Stimulated activated CD8-positive, alpha-beta memory T cell treated with anti-CD3 and anti-CD28 coated beads, Interleukin-4, amount 100 ng/mL, for 24 hours (primary cell): ENCODE measurements around the gene CYP26B1.
A peak's percentile ranks its signal among the peaks of the same experiment; 100 is the strongest.

ENCODE experiments used
- DNase-seq: peaks from one replicate; pipeline ENCODE4 v3.0.0-alpha.2; 2020; ENCODE audit warnings: low read depth

CYP26B1 gene

DNA sequence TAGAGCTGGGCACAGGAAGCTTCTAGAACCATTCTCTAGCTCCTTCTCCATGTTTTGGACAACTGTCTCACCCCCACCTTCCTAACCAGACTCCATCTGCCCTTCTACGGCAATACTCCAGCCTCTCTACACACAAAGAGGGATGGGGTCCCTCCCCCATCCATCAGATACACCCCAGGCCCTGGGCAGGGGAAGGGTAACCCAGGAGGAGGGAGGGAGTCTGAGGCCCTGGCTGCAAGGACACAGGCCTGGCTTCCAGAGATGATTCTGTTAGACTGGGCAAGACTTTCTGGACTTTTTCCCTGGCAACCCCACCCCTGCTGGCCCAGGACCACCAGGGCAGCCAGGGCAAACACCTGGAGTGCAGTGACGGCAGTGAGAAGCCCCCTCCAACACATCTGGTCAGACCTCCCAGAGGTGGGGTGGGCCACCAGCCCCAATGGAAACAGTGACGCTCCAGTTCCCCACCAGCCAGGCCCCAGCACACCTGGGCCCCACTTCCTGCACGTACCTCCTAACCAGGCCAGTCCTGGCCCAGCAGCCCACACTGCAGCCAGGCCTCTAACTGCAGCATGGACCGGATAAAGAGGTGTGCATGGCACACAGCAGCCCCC is 6.5 kb downstream of the CYP26B1 start:
- no peak for DNase-seq

DNA sequence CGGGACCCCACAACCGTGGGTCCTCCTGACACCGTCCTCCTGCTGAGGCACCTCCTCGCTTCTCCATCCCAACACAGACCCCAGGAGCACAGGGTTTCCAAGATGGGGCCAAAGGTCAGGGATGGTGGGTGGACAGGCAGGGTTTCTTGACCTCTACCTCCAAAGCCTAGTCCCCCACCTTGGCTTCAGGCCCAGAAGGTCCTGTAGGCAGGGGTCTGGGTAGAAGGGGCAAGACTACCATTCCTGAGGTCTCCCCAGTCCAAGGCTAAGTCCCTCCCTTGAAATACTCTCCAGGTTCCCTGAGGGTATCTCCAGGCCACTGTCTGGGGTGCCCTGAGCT is 7.1 kb downstream of the CYP26B1 start:
- DNase-seq: no peak

DNA sequence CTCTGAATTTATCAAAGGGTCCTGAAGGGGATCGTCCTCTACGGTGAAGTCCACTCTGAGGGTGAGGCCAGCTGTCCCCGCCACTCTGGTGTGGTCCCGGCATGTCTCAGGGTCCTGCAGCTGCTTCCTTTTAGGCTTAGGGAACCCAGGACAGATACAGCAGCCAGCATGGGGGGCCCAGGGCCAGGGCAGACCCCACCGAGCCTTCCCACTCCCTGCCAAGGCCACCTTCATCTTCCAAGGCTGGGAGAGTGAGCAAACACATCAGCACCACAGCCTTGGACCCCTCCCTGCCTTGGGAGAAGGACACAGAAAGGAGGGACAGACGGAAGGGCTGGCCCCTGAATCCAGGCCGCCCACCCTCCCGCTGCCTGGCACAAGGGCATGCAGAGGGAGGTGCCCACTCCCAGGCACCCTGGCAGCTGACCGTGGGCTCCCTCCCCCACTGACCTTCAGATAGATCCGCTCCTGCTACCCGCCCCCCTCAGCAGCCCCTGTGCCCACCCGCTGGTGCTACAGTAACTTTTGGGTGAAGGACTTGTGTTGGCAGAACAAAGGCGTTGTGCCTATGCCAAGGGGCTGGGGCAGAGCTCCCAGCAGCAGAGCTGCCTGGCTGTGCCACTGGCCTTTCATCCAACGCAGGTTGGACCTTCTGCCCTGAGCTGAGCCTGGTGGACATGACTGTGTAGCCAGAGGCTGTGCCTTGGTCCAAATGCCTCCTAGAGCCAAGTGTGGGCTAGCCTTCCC is 7.6 kb downstream of the CYP26B1 start:
- no peak for DNase-seq

DNA sequence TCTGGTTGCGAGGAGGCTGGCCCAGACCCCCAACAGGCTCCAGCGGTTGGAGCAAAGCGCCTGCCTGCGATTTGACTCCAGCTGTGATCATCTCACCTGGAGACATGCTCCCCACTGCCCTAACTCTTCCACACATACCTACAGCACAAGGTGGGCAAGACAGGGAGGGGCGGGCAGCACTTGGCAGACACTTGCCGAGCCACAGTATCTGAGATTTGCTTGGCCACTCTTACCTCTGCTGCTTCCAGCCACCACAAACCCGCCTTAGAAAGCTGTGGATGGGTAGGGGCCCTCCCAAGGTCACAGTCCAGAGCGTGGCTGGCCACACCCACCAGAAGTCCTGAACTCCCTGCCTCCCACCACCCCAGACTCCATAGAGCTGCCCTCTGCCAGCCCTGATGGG is 8.2 kb downstream of the CYP26B1 start:
- no peak for DNase-seq

DNA sequence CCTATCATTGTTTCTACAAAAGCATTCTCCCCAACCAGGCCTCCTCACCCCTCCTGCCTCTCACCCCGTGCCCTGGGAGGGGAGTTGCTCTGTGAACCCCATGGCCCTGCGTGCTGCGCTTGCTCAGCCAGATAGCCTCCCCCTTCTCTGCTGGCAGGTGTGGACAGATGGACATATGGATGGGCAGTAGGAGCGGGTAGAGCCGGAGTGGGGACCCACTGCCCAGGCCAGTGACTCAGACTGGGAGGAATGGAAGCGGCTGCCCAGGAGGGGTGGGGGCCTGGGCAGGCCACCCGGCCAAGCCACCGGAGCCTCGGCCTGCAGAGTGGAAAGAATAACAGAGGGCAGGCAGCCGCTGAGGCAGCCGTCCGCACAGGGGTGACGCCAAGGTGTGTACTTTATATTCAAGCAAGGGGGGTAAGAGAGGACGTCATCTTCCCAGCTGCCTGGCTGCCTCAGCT is 8.7 kb downstream of the CYP26B1 start:
- DNase-seq: no peak

DNA sequence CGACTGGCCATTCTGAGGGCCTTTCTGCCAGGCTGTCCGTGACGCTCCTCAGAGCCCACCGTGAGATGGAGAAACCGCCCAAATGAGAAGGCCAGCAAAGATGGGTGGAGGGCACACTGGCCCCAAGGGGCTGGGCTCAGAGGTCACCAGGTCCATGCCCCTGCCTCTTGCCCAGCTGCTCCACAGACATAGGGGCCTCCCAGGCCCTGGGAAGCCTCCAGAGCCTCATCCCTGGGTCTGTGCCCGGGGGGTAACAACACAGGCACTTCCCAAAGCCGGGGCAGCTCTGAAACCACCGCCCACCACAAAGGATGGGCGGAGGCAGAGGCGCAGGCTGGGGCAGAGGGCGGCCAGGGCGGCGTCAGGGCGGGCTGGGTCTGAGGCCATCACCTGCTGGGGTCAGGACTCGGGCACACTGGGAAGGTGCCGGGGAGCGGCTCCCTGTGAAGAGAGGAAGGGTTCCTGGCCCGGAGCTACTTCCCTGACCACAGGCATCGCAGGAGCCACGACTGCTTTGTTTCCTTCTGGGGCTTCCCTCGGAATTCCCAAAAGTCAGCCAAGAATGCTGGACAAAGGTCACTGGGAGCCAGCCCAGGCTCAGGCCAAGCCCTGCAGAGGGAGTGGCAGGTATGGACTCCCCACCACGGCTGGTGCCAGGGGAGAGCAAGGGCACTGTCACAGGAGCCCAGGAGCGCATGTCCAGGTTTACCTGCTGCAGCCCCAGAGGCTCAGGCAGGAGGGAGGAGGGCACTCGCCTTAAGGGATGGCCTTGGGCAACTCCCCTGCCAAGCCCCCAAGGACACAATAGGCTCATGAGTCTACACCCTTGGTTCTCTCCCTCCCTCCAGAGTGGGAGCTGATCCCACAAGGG is 9.4 kb downstream of the CYP26B1 start:
- no peak for DNase-seq

DNA sequence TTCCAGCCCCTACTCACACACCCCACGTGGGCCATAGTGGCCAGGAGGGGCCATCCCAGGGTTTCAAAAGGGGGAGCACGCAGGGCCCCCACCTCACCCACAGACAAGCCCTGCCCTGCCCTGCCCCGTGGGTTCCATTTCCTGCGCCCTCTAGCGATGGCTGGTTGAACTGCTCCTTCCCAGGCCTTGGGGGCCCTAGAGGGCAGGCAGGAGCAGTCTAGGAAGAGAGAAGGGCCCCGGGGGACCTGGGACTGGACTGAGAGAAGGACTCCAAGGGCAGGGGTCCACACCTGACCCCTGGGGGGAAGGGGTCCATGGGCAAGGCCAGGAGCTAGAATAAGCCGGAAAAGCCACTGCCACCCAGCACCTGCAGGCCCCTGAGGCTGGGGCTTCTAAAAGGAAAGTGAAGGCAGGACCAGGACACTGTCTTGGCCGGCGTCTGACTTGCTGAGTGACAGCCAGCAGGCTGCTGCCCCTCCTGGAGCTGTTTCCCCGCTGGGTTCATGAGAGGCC is 10.1 kb downstream of the CYP26B1 start:
- DNase-seq: peak; percentile 50

DNA sequence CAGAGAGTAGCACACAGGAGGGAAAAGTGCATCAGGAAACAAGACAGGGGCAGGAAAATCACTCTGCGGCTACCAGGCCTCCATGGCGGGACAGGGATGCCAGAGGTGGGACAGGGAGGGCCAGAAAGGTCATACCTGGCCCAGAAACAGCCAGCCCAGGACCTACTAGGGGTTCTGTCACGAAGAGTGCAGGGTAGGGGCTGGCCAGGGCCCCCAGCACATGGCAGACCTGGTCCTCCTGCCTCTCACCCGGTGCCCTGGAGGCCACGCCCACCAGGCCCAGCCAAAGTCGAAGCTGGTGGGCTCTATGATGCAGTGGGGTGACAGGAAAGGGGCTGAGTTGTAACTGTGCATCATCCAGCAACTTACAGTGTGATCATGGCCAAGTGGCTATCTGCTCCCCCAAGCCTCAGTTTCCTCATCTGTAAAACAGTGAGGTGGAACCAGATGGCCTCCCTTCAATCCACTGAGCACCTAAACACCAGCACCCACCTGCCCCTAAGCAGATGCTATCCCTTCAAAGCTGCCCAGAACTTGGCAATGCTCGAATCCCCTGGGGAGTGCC is 10.6 kb downstream of the CYP26B1 start:
- DNase-seq: no peak

DNA sequence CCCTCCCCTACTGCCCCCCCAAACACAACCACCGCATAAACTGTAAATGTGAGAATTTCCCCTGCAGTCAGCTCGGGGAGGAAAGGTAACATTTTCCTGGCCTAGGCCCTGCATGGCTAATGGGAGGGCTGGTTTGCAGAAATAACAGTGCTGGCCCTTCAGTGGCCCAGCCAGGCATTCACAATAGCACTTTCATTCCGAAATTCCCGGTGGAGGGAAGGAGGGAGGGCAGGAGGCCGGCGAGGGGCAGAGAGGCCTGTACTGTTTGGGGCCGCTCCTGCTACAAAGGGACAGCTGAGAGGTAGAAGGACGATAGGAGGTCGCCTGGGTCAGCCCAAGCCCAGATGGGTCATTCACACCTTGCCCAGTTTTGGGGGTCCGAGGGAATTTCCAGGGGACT is 11.3 kb downstream of the CYP26B1 start:
- DNase-seq: no peak

DNA sequence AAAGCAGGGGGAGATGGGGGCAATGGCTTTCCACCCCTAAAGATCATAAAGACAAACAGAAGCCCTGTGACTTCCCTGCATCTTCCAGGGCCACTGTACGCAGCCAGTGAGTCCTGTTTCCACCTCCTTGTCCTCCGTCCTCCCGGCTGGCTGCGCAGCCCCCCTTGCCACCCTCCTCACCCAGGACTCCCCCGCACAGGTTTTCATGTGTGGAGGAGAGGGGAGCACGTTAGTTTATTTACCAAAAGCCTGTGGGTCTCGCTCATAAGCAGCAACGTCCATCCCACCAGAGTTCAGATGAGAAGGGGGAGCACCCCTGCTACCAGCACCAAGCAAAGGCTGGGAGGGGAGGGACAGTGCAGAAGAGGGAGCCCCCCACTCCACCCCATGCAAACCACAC is 11.7 kb downstream of the CYP26B1 start:
- no peak for DNase-seq

DNA sequence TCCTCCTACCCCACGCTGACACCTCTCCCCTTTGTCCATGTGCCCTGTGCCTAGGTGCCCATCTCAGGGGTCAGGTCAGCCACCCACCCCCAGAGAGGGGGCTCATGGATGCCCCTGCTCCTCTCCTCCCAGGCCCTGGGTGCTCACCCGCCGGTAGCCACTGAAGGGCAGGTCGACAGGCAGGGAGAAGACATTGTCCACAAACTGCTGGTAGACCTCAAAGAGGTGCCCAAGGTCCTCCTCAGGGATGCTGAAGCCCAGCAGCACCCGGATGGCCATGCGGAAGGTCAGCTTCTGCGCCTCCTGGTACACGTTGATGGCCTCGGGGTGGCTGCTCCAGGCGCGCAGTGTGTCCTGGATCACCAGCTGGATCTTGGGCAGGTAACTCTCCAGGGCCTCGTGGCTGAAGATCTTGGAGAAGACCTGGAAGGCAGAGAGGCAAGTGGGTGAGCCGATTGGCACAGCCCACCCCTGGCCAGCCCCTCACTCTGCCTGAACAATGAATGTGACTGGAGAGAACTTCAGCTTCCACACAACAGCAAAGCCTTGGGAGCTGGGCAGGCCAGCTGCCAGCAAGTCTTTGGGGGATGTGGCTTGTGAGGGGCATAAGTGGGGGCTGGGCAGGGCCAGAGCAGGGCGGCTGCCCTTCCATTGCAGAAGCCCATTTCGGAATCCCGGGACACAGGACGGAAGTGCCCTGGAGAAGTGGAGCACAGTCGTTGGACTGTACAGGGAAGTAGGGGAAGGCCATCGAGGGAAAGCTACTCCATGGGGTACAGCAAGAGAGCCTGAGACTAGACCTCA is 12.5 kb downstream of the CYP26B1 start:
- no peak for DNase-seq

DNA sequence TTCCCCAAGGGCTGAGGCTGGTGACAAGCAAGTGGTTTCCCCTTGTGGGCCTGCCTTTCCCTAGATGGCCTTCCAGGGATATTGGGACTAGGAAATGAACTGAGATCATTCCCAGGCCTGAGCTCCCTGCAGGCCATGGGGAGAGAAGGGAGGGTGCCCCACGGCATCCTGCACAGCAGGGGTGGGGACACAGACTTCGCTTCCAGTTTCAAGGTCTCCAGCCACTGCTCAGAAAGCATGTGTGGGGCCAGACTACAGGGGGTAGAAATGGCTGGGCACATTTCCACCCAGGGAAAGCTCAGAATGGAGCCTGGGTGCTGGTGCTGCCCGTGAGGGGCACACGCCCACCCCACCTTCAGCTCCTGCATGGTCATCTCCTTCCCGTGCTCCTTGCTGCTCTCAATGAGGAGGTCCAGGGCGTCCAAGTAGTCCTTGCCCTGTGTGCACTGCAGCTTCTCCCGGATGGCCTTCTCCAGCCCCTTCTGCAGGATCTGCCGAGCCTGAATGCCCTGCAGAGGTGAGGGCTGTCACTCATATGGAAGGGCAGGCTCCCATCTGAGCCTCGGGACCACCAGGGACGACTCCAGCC is 13.2 kb downstream of the CYP26B1 start:
- no peak for DNase-seq

DNA sequence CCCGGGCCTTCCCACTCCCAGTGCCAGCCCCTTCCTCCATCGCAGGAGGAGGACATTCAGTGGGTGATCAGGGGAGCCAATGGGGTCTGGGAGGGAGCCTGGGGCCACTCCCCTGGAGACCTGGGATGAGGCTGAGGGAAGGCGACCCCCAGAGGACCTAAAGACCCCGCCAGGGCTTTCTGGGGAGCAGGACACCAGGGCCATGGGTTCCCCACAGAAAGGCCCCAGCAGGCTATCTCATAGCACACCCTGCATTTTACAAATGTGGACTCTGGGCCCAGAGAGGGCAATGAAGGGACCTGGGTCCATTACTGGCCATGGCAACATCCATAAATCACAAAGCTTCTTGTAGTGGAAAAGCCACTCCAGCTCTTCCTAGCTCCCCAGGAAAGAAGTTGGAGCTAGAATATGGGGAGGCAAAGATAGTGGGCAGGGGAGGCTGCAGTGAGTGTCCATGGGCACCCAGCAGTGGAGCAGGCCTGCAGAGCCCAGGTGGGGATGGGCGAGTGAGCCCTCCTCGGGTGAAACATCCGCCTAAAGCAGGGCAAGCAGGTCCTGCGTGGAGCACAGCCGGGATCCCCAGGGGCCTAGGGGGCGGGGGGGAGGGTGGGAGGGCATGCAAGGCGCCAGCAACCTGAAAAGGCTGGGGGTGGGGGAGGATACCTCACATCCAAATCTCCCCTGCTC is 13.8 kb downstream of the CYP26B1 start:
- DNase-seq: no peak

DNA sequence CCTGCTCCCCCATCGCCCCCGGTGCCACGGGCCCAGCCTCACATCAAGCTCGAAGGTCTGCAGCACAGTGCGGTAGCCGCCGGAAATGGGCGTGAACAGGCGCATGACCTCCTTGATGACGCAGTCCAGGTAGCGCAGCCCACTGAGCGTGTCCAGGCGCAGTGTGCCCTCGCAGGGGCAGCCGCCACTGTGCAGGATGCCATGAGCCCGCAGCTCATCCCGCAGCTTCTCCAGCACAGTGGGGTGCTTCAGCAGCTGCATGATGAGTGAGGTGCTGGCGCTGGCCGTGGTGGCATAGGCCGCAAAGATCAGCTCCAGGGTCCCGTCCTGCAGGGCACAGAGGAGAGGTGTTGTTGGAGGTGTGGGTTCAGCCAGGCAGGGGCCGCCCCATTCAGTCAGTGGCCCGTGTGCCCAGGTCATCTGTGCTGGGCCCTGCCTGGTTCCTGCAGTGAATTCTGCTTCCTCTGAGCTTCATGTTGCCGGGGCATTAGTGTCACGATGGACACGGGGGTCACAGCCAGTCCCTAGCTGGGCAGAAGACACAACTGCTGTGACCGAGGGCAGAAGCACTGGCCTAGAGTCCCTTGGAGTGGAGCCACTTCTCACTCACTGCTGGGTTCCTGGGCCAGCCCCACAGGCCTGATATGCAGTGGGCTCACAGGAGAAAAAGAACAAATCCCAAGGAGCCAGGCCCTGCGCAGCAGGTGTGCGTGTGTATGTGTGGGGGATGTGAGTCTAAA is 14.5 kb downstream of the CYP26B1 start:
- no peak for DNase-seq

DNA sequence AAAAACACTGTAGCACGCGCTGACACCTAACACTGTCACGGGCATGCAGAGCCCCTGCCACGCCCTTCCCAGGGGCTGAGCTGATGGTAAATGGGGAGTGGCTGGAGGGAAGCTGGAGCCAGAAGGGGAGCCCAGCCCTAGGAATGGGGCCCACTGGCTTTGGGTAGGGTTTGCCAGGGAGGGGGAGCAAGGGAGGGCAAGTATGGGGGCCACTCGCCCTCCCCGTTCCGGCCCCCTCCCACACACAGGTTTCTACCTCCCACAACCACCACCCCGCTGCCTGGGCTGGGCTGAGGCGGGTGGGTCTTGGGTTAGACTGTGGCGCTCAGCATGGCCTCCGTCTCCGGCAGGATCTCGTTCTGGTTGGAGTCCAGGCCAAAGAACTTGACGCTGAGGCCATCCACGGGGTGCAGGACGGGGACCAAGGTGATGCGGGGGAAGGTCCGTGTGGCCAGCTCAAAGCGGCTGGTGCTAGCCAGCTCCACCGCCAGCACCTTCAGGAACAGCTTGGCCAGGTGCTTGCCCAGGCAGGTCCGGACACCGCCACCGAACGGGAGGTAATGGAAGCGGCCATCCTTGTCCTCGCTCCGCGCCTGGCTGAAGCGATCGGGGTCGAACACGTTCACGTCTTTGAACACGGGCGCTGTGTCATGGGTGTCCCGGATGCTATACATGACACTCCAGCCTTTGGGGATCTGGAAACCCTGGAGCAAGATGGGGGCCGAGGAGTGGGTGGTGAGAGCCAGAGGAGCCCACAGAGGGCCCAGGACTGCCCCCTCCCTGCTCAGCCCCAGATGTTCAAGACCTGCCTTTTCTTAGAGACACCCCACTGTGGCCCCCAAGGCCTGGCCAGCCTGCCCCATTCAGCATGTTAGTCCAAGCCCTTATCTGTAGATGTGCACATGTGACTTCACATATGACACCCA is 15.5 kb downstream of the CYP26B1 start:
- DNase-seq: no peak

DNA sequence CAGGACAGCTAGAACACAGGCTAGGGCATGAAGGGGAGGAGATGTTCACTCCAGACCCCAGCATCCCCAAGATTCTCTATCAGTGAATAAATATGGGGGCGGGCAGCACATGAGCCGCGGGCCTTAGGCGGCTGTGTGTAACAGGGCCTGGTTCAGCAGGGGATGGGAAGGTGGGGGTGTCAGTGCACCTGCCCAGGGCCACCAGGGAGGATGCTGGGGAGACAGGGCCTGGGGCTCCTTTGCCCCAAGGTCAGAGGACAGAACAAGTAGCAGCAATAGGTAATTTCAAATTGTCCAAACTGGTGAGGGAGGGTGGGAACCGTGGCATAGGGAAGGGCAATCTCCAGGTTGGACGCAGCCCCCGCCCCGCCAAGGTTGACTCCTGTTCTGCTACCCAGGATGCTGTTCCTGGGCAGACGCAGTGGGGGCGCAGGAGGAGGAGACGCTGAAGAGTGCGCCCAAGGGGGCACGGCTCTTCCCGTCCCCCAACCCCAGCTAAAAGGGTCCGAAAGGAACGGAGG is 16.2 kb downstream of the CYP26B1 start:
- no peak for DNase-seq

DNA sequence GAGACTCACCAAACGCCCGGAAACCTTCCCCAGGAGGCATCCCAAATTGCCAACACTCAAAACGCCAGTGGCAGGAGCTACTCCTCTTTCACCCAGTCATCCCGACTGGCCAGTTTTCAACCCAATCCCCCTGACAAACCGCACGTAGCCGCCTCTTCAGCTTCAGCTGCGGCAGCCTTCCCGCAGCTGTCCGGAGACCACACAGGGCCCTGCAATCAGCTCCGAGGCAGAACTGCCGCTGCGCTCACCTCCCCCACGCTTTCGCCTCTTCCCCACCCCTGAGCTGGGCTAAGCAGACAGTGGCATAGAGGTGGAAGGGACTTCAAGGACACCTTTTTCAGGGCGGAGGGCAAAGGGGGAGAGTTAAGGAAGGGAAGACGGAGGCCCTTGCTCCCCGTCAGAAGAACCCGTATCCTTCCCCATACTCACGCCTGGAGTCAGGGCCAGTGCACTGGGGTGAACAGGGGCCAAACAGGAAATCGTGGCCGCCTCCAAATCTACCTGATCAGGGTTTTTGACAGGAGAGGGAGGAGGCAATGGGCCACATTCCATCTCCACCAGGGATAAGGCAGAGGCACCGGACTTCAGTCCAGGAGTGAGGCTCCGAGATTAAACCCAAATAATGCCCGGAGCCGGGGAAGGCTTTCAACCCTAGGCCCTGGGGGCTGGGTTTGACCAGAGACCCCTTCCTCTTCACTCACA is 16.9 kb downstream of the CYP26B1 start:
- DNase-seq: no peak
